ENCODE data around the gene SUGCT.

DNA sequence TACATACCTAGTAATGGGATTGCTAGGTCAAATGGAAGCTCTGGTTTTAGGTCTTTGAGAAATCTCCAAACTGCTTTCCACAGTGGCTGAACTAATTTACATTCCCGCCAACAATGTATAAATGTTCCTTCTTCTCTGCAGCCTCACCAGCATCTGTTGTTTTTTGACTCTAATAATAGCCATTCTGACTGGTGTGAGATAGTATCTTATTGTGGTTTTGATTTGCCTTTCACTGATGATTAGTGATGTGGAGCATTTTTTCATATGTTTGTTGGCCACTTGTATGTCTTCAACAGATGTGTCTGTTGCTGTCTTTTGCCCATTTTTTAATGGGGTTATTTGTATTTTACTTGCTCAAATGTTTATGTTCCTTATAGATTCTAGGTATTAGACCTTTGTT is 675.5 kb downstream of the SUGCT start:
- TF ChIP-seq, protein P1, sequence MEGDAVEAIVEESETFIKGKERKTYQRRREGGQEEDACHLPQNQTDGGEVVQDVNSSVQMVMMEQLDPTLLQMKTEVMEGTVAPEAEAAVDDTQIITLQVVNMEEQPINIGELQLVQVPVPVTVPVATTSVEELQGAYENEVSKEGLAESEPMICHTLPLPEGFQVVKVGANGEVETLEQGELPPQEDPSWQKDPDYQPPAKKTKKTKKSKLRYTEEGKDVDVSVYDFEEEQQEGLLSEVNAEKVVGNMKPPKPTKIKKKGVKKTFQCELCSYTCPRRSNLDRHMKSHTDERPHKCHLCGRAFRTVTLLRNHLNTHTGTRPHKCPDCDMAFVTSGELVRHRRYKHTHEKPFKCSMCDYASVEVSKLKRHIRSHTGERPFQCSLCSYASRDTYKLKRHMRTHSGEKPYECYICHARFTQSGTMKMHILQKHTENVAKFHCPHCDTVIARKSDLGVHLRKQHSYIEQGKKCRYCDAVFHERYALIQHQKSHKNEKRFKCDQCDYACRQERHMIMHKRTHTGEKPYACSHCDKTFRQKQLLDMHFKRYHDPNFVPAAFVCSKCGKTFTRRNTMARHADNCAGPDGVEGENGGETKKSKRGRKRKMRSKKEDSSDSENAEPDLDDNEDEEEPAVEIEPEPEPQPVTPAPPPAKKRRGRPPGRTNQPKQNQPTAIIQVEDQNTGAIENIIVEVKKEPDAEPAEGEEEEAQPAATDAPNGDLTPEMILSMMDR (conservative IDR thresholded peaks at IDR 0.05), result no peak
- no peak for TF ChIP-seq ZFX (IDR thresholded peaks at IDR 0.05)

Measured in C4-2B (cell line).